ENCODE results near the gene WBP4. TPM values are rescaled to one million over a fixed set of nuclear protein-coding genes. Genes with fewer than 3 reads are reported as not detected.
"Not testable (repeated sequence)": the region's sequence is repeated elsewhere in the genome, so short reads cannot be mapped to it uniquely, and the experiment has no call there.

The WBP4 gene
- total RNA-seq, 1 donor, result 5.8 TPM

DNA sequence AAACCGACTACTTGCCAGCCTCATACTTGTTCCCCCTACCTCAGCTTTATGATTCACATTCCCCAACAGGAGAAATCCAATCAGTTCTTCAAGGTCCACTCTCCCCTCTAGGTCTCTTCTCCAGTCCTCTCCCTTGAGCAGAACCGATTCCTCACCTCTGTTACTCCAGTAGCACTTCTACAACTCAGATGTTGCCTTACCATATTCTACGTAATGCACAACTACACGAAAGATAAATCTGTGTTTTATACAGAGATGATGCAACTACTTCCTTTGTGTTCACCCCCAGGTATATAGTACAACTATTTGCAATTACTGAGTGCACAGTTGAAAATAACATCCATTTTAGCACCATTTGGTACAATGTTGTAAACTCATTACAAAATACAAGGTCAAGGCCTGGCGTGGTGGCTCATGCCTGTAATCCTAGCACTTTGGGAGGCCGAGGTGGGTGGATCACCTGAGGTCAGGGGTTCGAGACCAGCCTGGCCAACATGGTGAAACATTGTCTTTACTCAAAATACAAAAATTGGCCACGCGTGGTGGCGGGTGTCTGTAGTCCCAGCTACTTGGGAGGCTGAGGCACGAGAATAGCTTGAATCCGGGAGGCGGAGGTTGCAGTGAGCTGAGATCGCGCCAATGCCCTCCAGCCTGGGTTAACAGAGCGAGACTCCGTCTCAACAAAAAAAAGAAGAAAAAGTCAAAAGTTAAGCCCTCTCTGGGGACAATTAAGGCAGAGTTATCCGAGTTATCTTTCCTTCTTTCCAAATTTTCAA lies 2.8 kb upstream of the WBP4 start:
- H3K4me1 ChIP-seq (ENCODE audit: insufficient read depth, low read length), result peaks cover 49% of the 10 kb centered on the region

DNA sequence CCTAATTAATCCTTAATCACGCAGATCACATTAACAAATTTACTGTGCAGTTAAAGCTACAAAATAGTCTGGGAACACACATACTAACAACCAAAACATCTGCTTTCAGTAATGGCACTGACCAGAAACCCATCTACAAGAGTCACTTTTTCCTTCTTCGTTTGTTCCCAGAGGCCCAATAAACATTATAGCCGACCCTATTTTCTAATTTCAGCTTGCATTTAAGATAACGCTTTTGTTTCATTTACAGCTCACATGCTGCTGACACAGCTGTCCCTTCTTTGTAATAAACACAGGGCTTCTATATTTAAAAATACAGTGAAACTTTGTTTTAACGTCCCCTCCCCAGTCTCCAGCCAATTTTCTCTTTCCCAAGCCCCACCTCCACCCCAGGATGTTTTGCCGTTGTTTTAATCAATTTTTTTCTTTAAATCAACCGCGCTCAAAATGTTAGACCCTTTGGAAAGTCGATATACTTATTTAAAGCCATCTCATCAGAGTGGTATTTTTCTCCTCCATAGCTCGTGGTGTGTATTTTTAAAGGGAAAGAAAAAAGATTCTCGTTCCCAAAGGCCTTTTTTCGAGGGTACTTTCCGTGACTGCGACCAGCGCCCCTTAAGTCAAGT lies 1.7 kb upstream of the WBP4 start:
- Histone ChIP-seq H3K27me3 (ENCODE audit: insufficient read depth, low read length) (no peaks in the 10 kb centered on the region), H3K9me3 (ENCODE audit: low read depth, low read length) (no peaks in the 10 kb centered on the region), H3K4me3 (ENCODE audit: low read length) (peak overlapping the region; percentile 88), H3K4me1 (ENCODE audit: insufficient read depth, low read length) (peaks cover 38% of the 10 kb centered on the region)

More for the DNA sequence above, 2.8 kb upstream of the WBP4 start:
- Histone ChIP-seq H3K27me3 (ENCODE audit: insufficient read depth, low read length) (no peaks in the 10 kb centered on the region), H3K4me3 (ENCODE audit: low read length) (no peak overlapping the region), H3K9me3 (ENCODE audit: low read depth, low read length) (no peaks in the 10 kb centered on the region)

DNA sequence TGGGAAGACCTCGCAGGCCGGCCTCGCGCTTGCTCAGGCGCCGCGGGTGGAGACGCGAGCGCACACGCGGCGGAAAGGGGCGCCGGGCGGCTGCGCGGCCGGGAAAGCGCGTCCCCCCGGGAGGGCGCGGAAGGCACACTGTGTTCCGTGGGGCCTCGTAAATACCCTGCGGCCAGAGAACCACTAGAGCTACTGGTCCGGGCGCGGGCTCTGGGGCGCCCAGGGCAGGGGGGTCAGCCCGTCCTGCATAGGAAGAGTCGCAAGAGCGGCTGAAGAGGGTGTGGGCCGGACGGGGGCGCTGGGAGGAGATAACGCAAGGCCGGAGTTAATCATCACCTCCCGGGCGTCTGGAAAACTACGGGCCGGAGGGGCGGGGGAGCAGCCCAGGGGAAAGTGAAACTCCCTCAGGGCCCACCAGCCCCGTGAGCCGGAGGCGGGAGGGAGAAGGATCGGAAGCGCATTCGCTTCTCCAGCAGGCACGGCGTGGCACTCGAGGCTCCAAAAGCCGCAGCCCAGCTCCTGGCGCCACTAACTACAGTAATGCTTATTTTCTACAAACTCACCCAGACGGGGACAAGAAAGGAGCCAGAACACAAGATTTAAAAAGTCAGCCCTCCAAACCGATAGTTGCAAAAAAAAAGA lies 1.1 kb upstream of the WBP4 start:
- no peaks in the 10 kb centered on the region for H3K27me3 ChIP-seq (ENCODE audit: insufficient read depth, low read length)
- H3K4me1 ChIP-seq (ENCODE audit: insufficient read depth, low read length), result peaks cover 31% of the 10 kb centered on the region
- H3K9me3 ChIP-seq (ENCODE audit: low read depth, low read length), result no peaks in the 10 kb centered on the region
- peak overlapping the region; percentile 88 for H3K4me3 ChIP-seq (ENCODE audit: low read length)

DNA sequence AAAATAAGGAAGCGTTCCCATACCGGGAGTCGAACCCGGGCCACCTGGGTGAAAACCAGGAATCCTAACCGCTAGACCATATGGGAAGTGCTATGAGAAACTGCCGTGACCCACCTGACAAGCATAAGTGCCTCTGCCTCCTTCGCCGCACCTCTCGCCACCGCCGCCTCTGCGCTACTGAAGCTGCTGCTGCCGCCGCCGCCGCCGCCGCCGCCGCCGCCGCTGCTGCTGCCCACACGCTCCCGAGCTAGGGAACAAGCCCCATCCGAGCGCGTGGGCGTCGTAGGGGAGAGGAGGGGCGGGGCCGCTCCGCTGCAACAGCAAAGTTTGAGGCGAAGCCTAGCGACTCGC lies 610 bp upstream of the WBP4 start:
- Histone ChIP-seq H3K9me3 (ENCODE audit: low read depth, low read length) (no peaks in the 10 kb centered on the region), H3K4me3 (ENCODE audit: low read length) (peak overlapping the region; percentile 88), H3K4me1 (ENCODE audit: insufficient read depth, low read length) (peaks cover 30% of the 10 kb centered on the region), H3K27me3 (ENCODE audit: insufficient read depth, low read length) (no peaks in the 10 kb centered on the region)

DNA sequence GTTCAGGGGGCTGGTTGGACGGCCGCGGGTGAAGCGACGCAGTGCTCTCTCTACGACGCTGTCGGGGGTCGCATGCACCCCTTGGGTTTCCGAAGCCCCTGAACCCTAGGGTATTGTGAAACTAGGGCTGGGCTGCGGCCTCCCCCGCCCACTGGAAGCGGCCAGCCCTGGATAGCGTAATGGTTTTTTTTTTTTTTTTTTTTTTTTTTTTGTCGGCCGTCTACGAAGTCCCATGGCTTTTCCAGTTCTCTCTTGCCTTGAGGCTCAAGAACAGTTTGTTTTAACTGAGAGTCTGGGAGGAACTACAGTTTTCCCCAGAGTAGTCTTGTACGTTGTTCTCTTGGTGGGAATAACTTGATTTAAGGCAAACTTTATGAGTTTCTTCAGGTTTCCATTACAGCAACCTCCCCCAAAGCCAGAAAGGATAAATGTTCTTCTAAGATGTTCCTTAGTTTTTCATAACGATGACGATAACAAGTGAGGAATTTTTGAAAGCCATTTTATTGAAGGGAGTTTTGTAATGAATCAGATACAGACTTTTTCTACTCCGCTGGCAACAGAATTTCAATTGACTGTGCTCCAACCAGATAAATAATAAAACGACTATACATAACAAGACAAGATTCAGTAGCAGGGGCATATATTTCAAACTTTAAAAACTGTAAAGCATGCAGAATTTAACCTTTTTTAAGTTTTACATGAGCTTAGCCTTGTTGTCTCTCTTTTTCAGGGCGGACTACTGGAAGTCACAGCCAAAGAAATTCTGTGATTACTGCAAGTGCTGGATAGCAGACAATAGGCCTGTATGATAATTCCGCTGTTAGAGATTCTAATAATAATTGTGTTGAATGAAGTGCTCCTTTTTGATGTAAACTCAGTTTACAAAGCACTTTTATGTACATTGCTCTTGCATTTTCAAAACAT lies 867 bp downstream of the WBP4 start:
- H3K27me3 ChIP-seq (ENCODE audit: insufficient read depth, low read length), result no peaks in the 10 kb centered on the region
- no peaks in the 10 kb centered on the region for H3K9me3 ChIP-seq (ENCODE audit: low read depth, low read length)
- H3K4me1 ChIP-seq (ENCODE audit: insufficient read depth, low read length), result peaks cover 25% of the 10 kb centered on the region
- peak overlapping the region; percentile 88 for H3K4me3 ChIP-seq (ENCODE audit: low read length)

DNA sequence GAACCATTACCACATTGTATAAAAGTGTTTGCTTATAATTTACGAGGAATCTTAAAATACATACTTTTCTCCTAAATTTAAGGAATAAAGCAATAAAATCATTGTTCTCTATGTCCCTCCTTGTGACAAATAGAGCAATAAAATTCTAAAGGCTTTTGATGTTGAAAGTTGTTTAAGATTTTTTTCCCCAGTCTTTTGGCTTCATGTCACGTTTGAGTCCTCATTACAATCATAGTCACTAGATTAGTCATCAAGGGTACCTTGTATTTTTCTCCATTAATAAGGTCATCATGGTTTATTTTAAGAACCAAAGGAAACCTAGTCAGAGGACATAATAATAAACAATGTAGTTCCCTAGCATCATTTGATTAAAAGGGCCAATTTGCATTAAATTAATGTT lies 3.2 kb downstream of the WBP4 start:
- Histone ChIP-seq H3K4me1 (ENCODE audit: insufficient read depth, low read length) (peaks cover 12% of the 10 kb centered on the region), H3K9me3 (ENCODE audit: low read depth, low read length) (no peaks in the 10 kb centered on the region), H3K4me3 (ENCODE audit: low read length) (no peak overlapping the region), H3K27me3 (ENCODE audit: insufficient read depth, low read length) (no peaks in the 10 kb centered on the region)

DNA sequence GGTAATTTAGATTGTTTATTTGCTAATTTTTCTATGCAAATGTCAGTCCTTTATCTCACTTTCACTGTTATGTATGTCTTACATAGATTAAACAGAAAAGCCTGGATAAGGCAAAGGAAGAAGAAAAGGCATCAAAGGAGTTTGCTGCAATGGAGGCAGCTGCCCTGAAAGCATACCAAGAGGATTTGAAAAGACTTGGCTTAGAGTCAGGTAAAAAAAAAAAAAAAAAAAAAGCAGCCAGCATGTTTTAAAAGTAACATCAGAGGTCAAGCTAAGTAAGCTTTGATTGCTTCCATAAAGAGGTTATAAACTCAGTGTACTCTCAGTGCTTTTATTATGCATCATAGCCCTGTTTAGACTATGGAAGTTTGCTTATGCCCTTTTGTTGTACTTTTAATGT lies 3.8 kb downstream of the WBP4 start:
- H3K4me1 ChIP-seq (ENCODE audit: insufficient read depth, low read length), result peaks cover 9% of the 10 kb centered on the region
- H3K27me3 ChIP-seq (ENCODE audit: insufficient read depth, low read length), result no peaks in the 10 kb centered on the region
- H3K4me3 ChIP-seq (ENCODE audit: low read length), result no peak overlapping the region
- no peaks in the 10 kb centered on the region for H3K9me3 ChIP-seq (ENCODE audit: low read depth, low read length)

DNA sequence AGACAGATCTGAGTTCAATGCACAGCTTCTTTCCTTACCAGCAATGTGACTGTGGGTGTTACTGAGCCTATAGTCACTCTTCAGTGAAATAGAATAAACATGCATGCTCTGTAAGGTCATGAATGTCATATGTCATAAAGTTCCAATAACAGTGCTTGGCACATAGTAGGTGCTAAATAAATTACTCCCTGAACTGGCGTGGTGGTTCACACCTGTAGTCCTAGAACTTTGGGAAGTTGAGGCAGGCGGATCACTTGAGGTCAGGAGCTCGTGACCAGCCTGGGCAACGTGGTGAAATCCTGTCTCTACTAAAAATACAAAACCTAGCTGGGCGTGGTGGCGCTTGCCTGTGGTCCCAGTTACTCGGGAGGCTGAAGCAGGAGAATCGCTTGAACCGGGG lies 13.2 kb downstream of the WBP4 start:
- Histone ChIP-seq H3K27me3 (ENCODE audit: insufficient read depth, low read length) (no peaks in the 10 kb centered on the region), H3K9me3 (ENCODE audit: low read depth, low read length) (no peaks in the 10 kb centered on the region), H3K4me3 (ENCODE audit: low read length) (no peak overlapping the region), H3K4me1 (ENCODE audit: insufficient read depth, low read length) (no peaks in the 10 kb centered on the region)

DNA sequence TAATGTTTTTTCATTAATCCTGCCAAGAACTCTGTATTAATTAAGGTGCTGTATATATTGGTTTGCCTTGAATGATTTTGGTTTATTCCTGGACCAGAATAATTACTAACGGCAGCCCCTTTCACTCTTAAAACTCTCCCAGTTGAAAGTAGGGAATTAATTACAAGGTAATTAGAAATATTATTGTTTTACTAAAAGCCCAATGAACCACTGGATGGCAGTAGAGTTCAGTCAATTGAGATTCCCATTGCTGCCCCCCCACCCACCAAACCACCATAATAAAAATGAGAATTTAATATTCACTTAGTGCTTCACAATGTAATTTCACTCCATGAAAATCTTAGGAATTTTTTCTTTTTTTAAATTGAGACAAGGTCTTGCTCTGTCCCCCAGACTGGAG lies 13.7 kb downstream of the WBP4 start:
- Histone ChIP-seq H3K4me1 (ENCODE audit: insufficient read depth, low read length) (no peaks in the 10 kb centered on the region), H3K4me3 (ENCODE audit: low read length) (no peak overlapping the region), H3K9me3 (ENCODE audit: low read depth, low read length) (no peaks in the 10 kb centered on the region), H3K27me3 (ENCODE audit: insufficient read depth, low read length) (no peaks in the 10 kb centered on the region)

DNA sequence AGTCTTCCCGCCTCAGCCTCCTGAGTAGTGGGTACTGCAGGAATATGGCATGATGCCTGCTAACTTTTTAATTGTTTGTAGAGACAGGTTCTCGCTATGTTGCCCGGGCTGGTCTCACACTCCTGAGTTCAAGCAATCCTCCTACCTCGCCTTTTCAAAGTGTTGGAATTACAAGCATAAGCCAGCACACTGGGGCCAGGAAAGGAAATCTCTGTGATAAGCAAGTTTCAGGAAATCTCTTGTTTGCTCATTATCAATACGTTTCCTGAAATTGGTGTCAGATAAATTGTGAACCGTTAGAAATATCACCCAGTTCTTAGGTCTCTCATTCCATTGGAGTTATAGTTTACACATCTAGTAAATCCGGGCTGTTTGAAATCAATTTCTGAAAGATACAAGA lies 14.2 kb downstream of the WBP4 start:
- no peaks in the 10 kb centered on the region for H3K27me3 ChIP-seq (ENCODE audit: insufficient read depth, low read length)
- H3K4me3 ChIP-seq (ENCODE audit: low read length), result no peak overlapping the region
- H3K9me3 ChIP-seq (ENCODE audit: low read depth, low read length), result no peaks in the 10 kb centered on the region
- H3K4me1 ChIP-seq (ENCODE audit: insufficient read depth, low read length), result no peaks in the 10 kb centered on the region

DNA sequence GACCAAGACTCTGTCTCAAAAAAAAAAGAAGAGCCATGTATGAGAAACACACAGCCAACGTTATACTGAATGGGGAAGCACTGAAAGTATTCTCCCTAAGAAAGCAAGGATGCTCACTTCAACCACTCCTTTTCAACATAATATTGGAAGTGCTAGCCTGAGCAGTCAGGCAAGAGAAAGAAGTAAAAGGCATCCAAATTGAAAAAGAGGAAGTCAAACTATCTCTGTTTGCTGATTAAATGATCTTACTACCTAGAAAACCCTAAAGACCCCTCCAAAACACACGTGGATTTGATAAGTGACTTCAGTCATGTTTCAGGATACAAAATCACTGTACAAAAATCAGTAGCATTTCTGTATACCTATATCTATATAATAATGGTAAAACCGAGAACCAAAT lies 16.2 kb downstream of the WBP4 start:
- H3K4me3 ChIP-seq (ENCODE audit: low read length), result no peak overlapping the region
- no peaks in the 10 kb centered on the region for H3K9me3 ChIP-seq (ENCODE audit: low read depth, low read length)
- H3K4me1 ChIP-seq (ENCODE audit: insufficient read depth, low read length), result no peaks in the 10 kb centered on the region
- no peaks in the 10 kb centered on the region for H3K27me3 ChIP-seq (ENCODE audit: insufficient read depth, low read length)

DNA sequence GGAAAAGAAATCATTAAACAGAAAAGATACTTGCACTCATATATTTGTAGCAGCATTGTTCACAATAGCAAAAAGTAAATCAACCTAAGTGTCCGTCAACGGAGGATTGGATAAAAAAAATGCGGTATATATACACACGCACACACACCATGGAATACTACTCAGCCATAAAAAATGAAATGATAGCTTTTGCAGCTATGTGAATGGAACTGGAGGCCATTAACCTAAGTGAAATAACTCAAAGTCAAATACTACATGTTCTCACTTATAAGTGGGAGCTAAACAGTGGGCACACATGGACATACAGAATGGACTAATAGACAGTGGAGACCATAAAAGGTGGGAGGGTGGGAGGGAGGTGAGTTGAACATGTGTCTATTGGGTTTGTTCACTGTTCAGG lies 18.4 kb downstream of the WBP4 start:
- H3K4me3 ChIP-seq (ENCODE audit: low read length), result no peak overlapping the region
- no peaks in the 10 kb centered on the region for H3K9me3 ChIP-seq (ENCODE audit: low read depth, low read length)
- H3K4me1 ChIP-seq (ENCODE audit: insufficient read depth, low read length), result no peaks in the 10 kb centered on the region
- H3K27me3 ChIP-seq (ENCODE audit: insufficient read depth, low read length), result no peaks in the 10 kb centered on the region

DNA sequence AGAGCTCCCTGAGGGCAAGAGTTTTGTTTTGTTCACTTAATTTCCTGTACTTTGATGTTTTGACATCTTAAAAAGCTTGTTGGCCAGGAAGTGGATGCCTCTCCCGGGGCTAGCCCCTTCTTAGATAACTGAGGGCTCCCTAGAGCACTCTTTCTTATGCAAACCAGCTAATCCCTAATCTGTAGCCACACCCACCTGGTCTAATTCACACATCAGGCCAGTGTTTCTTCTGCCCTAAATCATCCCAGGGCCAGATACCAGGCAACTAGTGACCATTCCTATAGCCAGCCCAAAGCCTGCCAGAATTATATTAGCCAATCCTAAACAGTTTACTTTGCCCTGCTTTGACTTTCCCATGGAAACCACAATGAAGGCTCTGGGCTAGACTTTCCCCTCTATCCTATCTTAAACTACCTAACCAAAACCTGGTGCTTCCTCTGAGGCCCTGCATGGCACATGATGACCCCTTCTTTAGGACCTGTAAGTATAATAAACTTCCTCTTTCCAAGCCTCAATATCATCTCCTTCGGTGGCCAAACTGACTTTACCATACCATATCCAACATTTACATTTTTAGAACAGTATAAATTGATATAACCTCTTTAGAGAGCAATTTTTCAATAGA lies 24.8 kb downstream of the WBP4 start:
- no peaks in the 10 kb centered on the region for H3K27me3 ChIP-seq (ENCODE audit: insufficient read depth, low read length)
- no peaks in the 10 kb centered on the region for H3K9me3 ChIP-seq (ENCODE audit: low read depth, low read length)
- H3K4me3 ChIP-seq (ENCODE audit: low read length), result no peak overlapping the region
- no peaks in the 10 kb centered on the region for H3K4me1 ChIP-seq (ENCODE audit: insufficient read depth, low read length)

DNA sequence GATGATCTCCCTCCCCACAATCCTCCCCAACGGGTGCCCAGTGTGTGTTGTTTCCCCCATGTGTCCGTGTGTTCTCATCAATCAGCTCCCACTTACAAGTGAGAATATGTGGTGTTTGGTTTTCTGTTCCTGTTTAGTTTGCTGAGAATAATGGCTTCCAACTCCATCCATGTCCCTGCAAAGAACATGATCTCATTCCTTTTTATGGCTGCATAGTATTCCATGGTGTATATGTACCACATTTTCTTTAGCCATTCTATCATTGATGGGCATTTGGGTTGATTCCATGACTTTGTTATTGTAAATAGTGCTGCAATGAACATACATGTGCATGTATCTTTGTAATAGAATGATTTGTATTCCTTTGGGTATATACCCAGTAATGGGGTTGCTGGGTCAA lies 34.4 kb downstream of the WBP4 start:
- H3K4me3 ChIP-seq (ENCODE audit: low read length); H3K4me1 ChIP-seq (ENCODE audit: insufficient read depth, low read length); H3K9me3 ChIP-seq (ENCODE audit: low read depth, low read length); H3K27me3 ChIP-seq (ENCODE audit: insufficient read depth, low read length): not testable (repeated sequence)

All from mononuclear cell (primary cell).